GM21529 (cell line): ENCODE measurements around the gene FCHSD2.

Experiments
- ATAC-seq: cut with Tn5 transposase; IDR thresholded peaks from one replicate; pipeline ENCODE4 v1.9.1; 2021; ENCODE audit not compliant: unreplicated experiment

Gene FCHSD2

DNA sequence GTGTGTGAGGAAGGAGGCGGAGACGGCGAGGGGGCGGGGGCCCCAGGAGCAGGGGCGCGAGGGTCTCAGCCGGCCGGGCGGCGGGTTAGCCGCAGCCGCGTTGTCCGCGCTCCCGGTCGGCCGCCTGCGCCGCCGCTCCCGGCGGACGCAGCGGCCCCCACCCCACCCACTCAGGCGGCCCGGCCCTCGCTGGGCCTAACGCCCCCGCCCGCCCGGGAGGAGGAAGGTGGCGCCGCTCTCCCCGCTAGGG, at the start of gene FCHSD2:
Gene FCHSD2 (minus strand): TSS at position 191 of the 250 bp plus-strand sequence. CDS start 441 bp downstream, outside the sequence.
- ATAC-seq: no peak

DNA sequence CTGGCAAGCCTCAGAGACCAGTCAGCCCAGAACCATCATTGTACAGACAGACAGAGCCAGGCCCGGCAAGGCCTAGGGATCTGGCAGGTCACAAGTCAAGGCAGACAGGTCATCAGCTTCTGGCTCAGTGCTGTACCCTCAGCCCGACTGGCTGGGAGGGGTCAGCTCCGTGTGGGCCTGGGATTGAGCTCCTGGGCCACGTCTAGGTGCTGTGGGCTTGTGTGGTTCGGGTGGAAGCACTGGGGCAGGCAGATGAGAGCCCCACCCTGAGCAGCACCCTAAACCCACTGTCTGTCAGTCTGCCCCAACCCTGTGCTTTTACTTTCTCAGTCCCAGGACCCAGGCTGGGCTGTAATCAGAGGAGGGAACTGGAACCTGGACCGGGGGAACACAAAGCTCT, 49.0 kb upstream of the FCHSD2 start:
- no peak for ATAC-seq

GRCh38 chr11:73190557-73190885, 48.4 kb upstream of the FCHSD2 start:
- ATAC-seq: no peak

GRCh38 chr11:73189723-73190556, 47.8 kb upstream of the FCHSD2 start:
- no peak for ATAC-seq

- peak; percentile 51 for ATAC-seq
Observed at GRCh38 chr11:73189315-73189714, 47.2 kb upstream of the FCHSD2 start.

GRCh38 chr11:73188301-73188700, 46.2 kb upstream of the FCHSD2 start:
- no peak for ATAC-seq

- ATAC-seq: no peak
Observed at GRCh38 chr11:73187854-73188253, 45.7 kb upstream of the FCHSD2 start.

DNA sequence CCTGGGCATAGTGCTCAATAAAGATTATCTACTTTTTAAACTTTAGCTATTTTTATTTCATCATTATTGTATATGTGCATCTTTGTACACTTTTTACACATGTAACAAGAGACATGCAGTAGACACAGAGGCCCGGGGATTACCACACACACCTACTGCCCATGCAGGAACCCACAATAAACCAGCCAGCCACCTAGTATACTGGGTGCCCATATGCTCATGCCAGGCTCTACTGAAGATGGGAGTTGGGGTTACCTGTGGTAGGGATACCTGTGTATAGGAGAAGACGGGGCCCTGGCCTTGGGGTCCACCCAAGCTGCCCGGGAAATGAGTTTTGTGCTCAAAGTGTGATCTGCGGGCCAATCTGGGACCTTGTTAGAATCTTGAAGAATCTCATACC, 44.8 kb upstream of the FCHSD2 start:
- ATAC-seq: no peak

DNA sequence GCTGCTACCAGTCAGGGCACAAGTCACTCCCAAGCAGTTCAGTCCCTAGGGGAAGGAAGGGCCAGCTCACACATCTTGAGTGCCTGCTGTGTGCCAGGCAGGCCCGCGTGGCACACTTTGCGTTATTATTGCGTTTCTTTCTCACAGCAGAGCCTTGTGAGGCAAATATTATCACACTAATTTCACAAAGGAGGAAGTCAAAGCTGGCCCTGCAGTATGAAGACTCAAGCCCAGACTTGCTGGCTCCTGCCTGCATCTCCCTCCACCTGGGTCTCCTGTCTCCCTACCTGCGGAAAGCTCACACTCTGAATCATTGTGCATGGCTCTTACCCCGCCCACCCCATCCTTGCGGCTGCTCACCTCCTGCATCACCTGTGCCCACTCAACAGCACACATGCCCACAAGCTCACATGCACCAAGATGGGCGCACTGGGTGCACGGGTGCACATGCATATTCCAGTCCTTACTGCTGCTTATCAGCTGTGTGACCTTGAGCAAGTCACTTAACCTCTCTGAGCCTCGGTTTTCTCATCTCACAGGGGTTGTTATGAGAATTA, 44.3 kb upstream of the FCHSD2 start:
- ATAC-seq: no peak

- no peak for ATAC-seq
Observed at GRCh38 chr11:73185680-73186293, 43.7 kb upstream of the FCHSD2 start.

DNA sequence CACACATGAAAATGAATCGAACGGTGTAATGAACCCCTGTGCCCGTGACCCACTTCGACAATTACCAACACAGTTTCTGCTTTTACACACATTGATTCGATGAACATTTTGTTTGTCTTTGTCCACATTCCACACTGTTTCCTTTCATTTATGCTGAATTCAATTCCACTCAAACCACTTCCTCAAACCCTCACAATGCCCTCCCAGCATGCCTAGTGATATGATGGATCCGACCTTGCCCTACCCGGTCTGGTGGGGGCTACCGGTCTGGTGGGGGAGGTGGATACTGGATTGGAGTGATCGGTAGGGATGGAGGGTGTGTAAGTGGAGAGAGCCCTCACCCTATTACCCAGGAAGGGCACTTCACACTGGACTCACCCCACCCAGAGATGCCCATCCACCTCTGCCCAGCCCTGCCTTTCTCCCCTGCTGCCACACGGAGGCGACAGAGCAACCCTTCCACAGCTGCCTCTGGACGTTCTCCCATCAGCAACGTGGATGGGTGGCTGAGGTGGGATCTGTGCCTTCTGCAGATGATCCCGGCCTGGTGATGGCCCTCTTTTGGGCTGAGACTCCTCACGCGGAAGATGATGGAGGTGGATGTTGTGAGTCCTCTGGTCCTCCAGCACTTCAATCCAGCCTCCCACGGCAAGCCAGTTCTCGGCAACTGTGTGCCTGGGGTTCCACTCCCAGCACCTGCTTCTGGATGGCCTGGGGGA, 43.0 kb upstream of the FCHSD2 start:
- no peak for ATAC-seq

GRCh38 chr11:73182824-73183321, 40.8 kb upstream of the FCHSD2 start:
- no peak for ATAC-seq

- ATAC-seq: no peak
Observed at GRCh38 chr11:73178681-73179080, 36.6 kb upstream of the FCHSD2 start.

DNA sequence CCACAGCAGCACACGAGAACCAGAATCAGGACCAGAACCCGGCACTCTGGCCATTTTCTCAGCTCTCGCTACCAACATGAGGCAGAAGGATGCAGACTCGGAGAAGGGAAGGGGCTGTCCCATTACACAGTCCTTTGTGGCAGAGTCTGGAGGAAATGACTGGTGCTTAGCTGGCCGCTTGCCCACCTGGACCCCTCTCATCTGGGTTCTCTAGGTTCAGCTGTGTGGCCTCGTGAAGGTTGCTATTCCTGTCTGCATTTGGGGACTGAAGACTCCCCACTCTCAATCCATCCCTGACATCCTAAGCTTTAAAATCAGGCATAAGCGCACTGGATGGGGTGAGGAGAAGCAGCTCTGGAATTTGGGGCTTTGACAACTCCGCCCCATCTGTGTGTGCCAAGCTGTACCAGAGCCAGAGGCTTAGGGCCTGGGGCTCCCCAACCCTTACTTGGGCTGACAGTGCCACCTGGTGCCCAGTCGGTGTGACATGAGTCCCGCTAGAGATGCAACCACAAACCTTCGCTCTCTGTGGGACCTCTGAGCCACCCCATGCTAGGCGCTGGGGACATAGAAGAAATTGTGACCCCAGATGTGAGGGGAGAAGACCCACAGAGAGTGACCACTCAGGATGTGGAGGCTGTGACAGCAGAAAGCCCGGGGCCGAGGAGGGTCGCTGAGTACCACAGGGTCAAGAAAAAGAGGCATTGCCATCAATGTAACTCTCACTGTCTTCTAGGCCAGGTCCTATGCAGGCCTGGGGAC, 35.8 kb upstream of the FCHSD2 start:
- ATAC-seq: peak; percentile 76

GRCh38 chr11:73177380-73177777, 35.3 kb upstream of the FCHSD2 start:
- ATAC-seq: no peak

DNA sequence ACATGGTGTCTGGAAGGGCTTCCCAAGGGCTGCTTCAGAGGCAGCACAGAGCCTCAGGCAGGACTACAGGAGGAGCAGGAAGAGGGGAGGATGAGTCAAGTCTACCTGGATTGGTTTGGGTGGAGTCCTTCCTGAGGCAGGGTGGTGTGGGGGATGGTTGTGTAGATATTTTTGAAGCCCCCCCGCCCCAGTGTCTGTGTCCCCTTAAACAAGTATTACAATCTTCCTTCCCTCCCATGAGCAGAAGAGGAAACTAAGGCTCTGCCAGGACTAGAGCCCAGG, 34.7 kb upstream of the FCHSD2 start:
- no peak for ATAC-seq

DNA sequence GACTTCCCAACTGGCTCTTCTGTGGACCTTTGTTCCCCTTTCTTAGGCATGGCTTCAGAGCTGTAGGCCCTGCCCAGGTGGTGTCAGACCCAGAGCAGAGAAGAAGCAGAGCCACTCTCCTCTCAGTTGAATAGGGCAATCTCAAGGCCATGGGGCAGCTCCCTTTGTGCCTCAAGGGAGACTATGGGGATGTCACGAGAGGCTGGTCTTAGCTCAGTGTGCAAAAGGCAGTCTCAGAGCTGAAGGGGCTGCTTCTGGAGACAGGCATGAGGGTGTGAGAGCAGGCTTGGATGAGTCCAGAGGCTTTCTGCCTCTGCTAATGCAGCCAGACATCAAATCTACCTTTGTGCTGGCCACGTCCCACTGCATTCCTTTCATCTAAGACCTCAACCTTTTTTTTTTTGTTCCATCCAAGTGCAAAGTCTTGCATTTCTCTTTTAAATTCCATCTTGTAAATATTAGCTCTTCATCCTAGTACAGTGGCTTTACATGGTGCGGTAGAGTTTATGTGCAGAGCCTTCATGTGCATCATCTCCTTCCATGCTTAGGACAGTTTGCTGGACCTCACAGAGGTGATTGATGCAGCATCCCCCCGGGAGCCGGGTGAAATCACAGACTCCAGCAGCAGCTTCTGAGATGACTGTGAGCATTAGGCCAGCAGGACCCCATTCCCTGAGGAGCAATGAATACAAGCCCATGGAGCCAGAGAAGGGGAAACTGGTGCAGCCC, 34.2 kb upstream of the FCHSD2 start:
- no peak for ATAC-seq

GRCh38 chr11:73175551-73176144, 33.5 kb upstream of the FCHSD2 start:
- no peak for ATAC-seq

- no peak for ATAC-seq
Observed at GRCh38 chr11:73174495-73174791, 32.3 kb upstream of the FCHSD2 start.

GRCh38 chr11:73173755-73174494, 31.8 kb upstream of the FCHSD2 start:
- no peak for ATAC-seq
